Measurements from ENCODE around the gene ABR. TPM values are rescaled to one million over a fixed set of nuclear protein-coding genes. Genes with fewer than 3 reads are reported as not detected.

Gene ABR
- total and polyA plus RNA-seq, 2 donors = 17.7 to 37.6 TPM

- DNase-seq (ENCODE audit: low read depth in 6 of 9, low spot score in 9 of 9) = no peak
- Histone ChIP-seq H3K4me1 (ENCODE audit: control insufficient read depth in 2 of 2, insufficient read depth in 2 of 2, low read length in 2 of 2) (peaks cover 0 to 10% of the 10 kb centered on the region in 2 donors), H3K27ac (ENCODE audit: low read depth in 1 of 2, low read length in 1 of 2) (no peak overlapping the region), H3K4me3 (ENCODE audit: low read length in 2 of 2) (no peak overlapping the region), H3K27me3 (ENCODE audit: control insufficient read depth in 2 of 2, insufficient read depth in 1 of 2, low read length in 1 of 2) (no peaks in the 10 kb centered on the region), H3K9me3 (ENCODE audit: control insufficient read depth in 2 of 2, insufficient read depth in 1 of 2, low read length in 1 of 2) (peaks cover 0 to 10% of the 10 kb centered on the region in 2 donors), H3K36me3 (ENCODE audit: control insufficient read depth in 2 of 2, insufficient read depth in 2 of 2, low read length in 1 of 2) (peaks cover 0 to 7% of the 10 kb centered on the region in 2 donors)
- WGBS = 91% methylated on average over 16 of the region's 16 CpGs
Measured at GRCh38 chr17:1039123-1039507, 140.7 kb downstream of the ABR start.

GRCh38 chr17:1038459-1039122 lies 141.2 kb downstream of the ABR start:
- Histone ChIP-seq H3K4me3 (ENCODE audit: low read length in 2 of 2) (no peak overlapping the region), H3K27me3 (ENCODE audit: control insufficient read depth in 2 of 2, insufficient read depth in 1 of 2, low read length in 1 of 2) (no peaks in the 10 kb centered on the region), H3K27ac (ENCODE audit: low read depth in 1 of 2, low read length in 1 of 2) (no peak overlapping the region), H3K9me3 (ENCODE audit: control insufficient read depth in 2 of 2, insufficient read depth in 1 of 2, low read length in 1 of 2) (peaks cover 0 to 10% of the 10 kb centered on the region in 2 donors), H3K4me1 (ENCODE audit: control insufficient read depth in 2 of 2, insufficient read depth in 2 of 2, low read length in 2 of 2) (peaks cover 0 to 6% of the 10 kb centered on the region in 2 donors), H3K36me3 (ENCODE audit: control insufficient read depth in 2 of 2, insufficient read depth in 2 of 2, low read length in 1 of 2) (peaks cover under 1 to 7% of the 10 kb centered on the region in 2 donors)
- WGBS = 94% methylated on average over 31 of the region's 31 CpGs
- no peak for DNase-seq (ENCODE audit: low read depth in 6 of 9, low spot score in 9 of 9)

GRCh38 chr17:1037238-1037879 lies 142.4 kb downstream of the ABR start:
- peaks cover 4 to 12% of the 10 kb centered on the region in 2 donors for H3K36me3 ChIP-seq (ENCODE audit: control insufficient read depth in 2 of 2, insufficient read depth in 2 of 2, low read length in 1 of 2)
- DNase-seq (ENCODE audit: low read depth in 6 of 9, low spot score in 9 of 9) = no peak
- H3K9me3 ChIP-seq (ENCODE audit: control insufficient read depth in 2 of 2, insufficient read depth in 1 of 2, low read length in 1 of 2) = peaks cover 0 to 10% of the 10 kb centered on the region in 2 donors
- no peaks in the 10 kb centered on the region for H3K27me3 ChIP-seq (ENCODE audit: control insufficient read depth in 2 of 2, insufficient read depth in 1 of 2, low read length in 1 of 2)
- 96% methylated on average over 19 of the region's 19 CpGs for WGBS
- no peak overlapping the region for H3K4me3 ChIP-seq (ENCODE audit: low read length in 2 of 2)
- H3K27ac ChIP-seq (ENCODE audit: low read depth in 1 of 2, low read length in 1 of 2) = no peak overlapping the region
- H3K4me1 ChIP-seq (ENCODE audit: control insufficient read depth in 2 of 2, insufficient read depth in 2 of 2, low read length in 2 of 2) = peaks cover 0 to 5% of the 10 kb centered on the region in 2 donors

- peaks cover 0 to 5% of the 10 kb centered on the region in 2 donors for H3K4me1 ChIP-seq (ENCODE audit: control insufficient read depth in 2 of 2, insufficient read depth in 2 of 2, low read length in 2 of 2)
- DNase-seq (ENCODE audit: low read depth in 6 of 9, low spot score in 9 of 9) = no peak
- H3K4me3 ChIP-seq (ENCODE audit: low read length in 2 of 2) = no peak overlapping the region
- WGBS = 94% methylated on average over 2 of the region's 2 CpGs
- H3K27ac ChIP-seq (ENCODE audit: low read depth in 1 of 2, low read length in 1 of 2) = no peak overlapping the region
- peaks cover 4 to 13% of the 10 kb centered on the region in 2 donors for H3K36me3 ChIP-seq (ENCODE audit: control insufficient read depth in 2 of 2, insufficient read depth in 2 of 2, low read length in 1 of 2)
- peaks cover 0 to 10% of the 10 kb centered on the region in 2 donors for H3K9me3 ChIP-seq (ENCODE audit: control insufficient read depth in 2 of 2, insufficient read depth in 1 of 2, low read length in 1 of 2)
- H3K27me3 ChIP-seq (ENCODE audit: control insufficient read depth in 2 of 2, insufficient read depth in 1 of 2, low read length in 1 of 2) = no peaks in the 10 kb centered on the region
Measured at GRCh38 chr17:1036845-1037237, 142.9 kb downstream of the ABR start.

GRCh38 chr17:1036171-1036844 lies 143.5 kb downstream of the ABR start:
- DNase-seq (ENCODE audit: low read depth in 6 of 9, low spot score in 9 of 9) = no peak
- Histone ChIP-seq H3K4me1 (ENCODE audit: control insufficient read depth in 2 of 2, insufficient read depth in 2 of 2, low read length in 2 of 2) (peaks cover 0 to 5% of the 10 kb centered on the region in 2 donors), H3K4me3 (ENCODE audit: low read length in 2 of 2) (no peak overlapping the region), H3K27ac (ENCODE audit: low read depth in 1 of 2, low read length in 1 of 2) (no peak overlapping the region), H3K36me3 (ENCODE audit: control insufficient read depth in 2 of 2, insufficient read depth in 2 of 2, low read length in 1 of 2) (peaks cover 4 to 13% of the 10 kb centered on the region in 2 donors), H3K9me3 (ENCODE audit: control insufficient read depth in 2 of 2, insufficient read depth in 1 of 2, low read length in 1 of 2) (peaks cover 0 to 10% of the 10 kb centered on the region in 2 donors), H3K27me3 (ENCODE audit: control insufficient read depth in 2 of 2, insufficient read depth in 1 of 2, low read length in 1 of 2) (no peaks in the 10 kb centered on the region)
- WGBS = 97% methylated on average over 24 of the region's 24 CpGs

DNA sequence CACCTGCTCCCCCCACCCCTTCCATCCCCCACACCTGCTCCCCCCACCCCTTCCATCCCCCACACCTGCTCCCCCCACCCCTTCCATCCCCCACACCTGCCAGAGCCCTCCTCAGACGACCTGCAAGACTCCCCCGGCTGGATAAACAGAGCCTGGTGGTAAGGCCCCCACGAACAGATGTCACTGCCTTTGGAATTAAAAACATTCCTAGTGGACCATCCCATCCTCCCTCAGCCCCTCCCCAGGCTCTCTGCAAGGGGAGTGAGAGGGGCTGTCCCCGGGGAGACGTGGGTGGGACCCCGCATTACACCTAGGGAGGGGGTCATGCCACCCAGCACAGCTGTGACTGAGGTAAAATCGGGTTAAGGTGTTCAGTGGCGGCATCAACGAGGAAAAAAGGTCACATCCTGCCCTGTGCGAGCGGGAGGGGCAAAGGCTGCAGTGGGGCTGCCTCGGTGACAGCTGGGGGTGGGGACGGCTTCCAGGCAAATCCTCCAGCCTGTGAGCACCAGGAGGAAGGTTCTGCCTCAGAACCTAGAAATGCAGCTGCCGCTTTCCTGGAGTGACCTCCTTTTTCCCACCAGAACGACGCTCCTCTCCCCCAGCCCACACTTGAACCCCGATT lies 144.1 kb downstream of the ABR start:
- Histone ChIP-seq H3K4me1 (ENCODE audit: control insufficient read depth in 2 of 2, insufficient read depth in 2 of 2, low read length in 2 of 2) (peaks cover 0 to 5% of the 10 kb centered on the region in 2 donors), H3K27me3 (ENCODE audit: control insufficient read depth in 2 of 2, insufficient read depth in 1 of 2, low read length in 1 of 2) (no peaks in the 10 kb centered on the region), H3K36me3 (ENCODE audit: control insufficient read depth in 2 of 2, insufficient read depth in 2 of 2, low read length in 1 of 2) (peaks cover 4 to 13% of the 10 kb centered on the region in 2 donors), H3K27ac (ENCODE audit: low read depth in 1 of 2, low read length in 1 of 2) (no peak overlapping the region), H3K4me3 (ENCODE audit: low read length in 2 of 2) (no peak overlapping the region), H3K9me3 (ENCODE audit: control insufficient read depth in 2 of 2, insufficient read depth in 1 of 2, low read length in 1 of 2) (peaks cover 0 to 10% of the 10 kb centered on the region in 2 donors)
- WGBS = 90% methylated on average over 17 of the region's 17 CpGs
- DNase-seq (ENCODE audit: low read depth in 6 of 9, low spot score in 9 of 9) = no peak

DNA sequence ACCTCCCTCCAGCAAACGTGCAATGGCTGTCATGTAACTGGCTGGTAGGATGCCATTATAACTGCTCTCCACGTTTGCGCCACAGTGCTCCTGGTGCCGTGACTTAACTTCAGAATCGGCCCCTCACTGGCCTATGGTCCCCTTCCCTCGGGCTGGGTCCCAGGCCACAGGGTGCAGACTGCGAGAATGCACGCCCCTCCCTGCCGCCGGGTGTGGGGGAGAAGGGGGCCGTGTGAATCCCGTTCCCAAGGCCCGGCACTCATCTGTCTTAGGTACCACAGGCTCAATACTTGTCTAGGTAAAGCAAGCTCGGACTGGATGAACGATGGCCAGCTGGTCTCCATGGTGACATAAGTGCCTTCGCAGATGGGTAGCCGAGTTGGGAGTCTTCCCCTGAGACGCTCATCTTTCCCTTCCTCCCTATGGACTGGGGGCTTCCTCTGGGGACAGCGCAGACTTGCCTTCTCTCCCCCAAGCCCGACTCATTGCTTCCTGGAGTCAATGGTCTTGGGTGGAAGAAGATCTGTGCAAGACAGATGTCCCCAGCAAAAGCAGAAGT lies 145.1 kb downstream of the ABR start:
- Histone ChIP-seq H3K4me1 (ENCODE audit: control insufficient read depth in 2 of 2, insufficient read depth in 2 of 2, low read length in 2 of 2) (no peaks in the 10 kb centered on the region), H3K9me3 (ENCODE audit: control insufficient read depth in 2 of 2, insufficient read depth in 1 of 2, low read length in 1 of 2) (peaks cover 0 to 10% of the 10 kb centered on the region in 2 donors), H3K4me3 (ENCODE audit: low read length in 2 of 2) (no peak overlapping the region), H3K27me3 (ENCODE audit: control insufficient read depth in 2 of 2, insufficient read depth in 1 of 2, low read length in 1 of 2) (no peaks in the 10 kb centered on the region), H3K36me3 (ENCODE audit: control insufficient read depth in 2 of 2, insufficient read depth in 2 of 2, low read length in 1 of 2) (peaks cover 0 to 13% of the 10 kb centered on the region in 2 donors), H3K27ac (ENCODE audit: low read depth in 1 of 2, low read length in 1 of 2) (no peak overlapping the region)
- WGBS = 97% methylated on average over 20 of the region's 20 CpGs
- DNase-seq (ENCODE audit: low read depth in 6 of 9, low spot score in 9 of 9) = no peak

- Histone ChIP-seq H3K27me3 (ENCODE audit: control insufficient read depth in 2 of 2, insufficient read depth in 1 of 2, low read length in 1 of 2) (no peaks in the 10 kb centered on the region), H3K9me3 (ENCODE audit: control insufficient read depth in 2 of 2, insufficient read depth in 1 of 2, low read length in 1 of 2) (peaks cover 0 to 10% of the 10 kb centered on the region in 2 donors), H3K36me3 (ENCODE audit: control insufficient read depth in 2 of 2, insufficient read depth in 2 of 2, low read length in 1 of 2) (peaks cover 0 to 13% of the 10 kb centered on the region in 2 donors), H3K27ac (ENCODE audit: low read depth in 1 of 2, low read length in 1 of 2) (no peak overlapping the region), H3K4me3 (ENCODE audit: low read length in 2 of 2) (no peak overlapping the region), H3K4me1 (ENCODE audit: control insufficient read depth in 2 of 2, insufficient read depth in 2 of 2, low read length in 2 of 2) (no peaks in the 10 kb centered on the region)
- 78% methylated on average over 11 of the region's 11 CpGs for WGBS
- no peak for DNase-seq (ENCODE audit: low read depth in 6 of 9, low spot score in 9 of 9)
Measured at GRCh38 chr17:1033503-1033902, 146.3 kb downstream of the ABR start.
